ENCODE data around the gene NR1D1. TPM values are rescaled to one million over a fixed set of nuclear protein-coding genes. Genes with fewer than 3 reads are reported as not detected.

NR1D1 gene
- polyA plus RNA-seq, 4 donors: 3.5 to 4.4 (median 4.1) TPM

DNA sequence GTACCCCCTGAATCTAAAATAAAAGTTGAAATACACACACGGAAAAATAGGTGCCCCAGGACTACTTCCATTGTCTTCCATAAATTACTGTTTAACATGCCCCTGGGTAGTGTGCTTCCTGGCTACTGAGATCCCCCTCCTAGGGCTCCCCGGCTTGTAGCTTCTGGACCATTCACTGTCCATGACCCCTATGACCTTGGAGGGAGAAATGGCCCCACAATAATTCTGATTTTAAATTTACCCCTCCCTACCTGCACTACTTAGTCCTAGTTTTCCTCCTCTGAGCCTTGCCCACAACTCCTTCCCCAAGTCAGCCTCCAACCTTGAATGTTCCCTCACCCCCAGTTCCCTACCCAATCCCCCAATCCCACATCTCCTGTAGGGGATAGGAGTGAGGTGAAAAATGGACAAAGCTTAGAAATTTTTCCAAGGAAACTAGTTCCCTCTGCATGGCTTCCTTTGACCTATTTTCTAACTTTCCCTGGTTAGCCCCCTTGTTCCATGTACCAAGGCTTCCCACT lies 11.9 kb upstream of the NR1D1 start:
- DNase-seq (ENCODE audit: low read depth in 4 of 4, low spot score in 3 of 4): no peak

DNA sequence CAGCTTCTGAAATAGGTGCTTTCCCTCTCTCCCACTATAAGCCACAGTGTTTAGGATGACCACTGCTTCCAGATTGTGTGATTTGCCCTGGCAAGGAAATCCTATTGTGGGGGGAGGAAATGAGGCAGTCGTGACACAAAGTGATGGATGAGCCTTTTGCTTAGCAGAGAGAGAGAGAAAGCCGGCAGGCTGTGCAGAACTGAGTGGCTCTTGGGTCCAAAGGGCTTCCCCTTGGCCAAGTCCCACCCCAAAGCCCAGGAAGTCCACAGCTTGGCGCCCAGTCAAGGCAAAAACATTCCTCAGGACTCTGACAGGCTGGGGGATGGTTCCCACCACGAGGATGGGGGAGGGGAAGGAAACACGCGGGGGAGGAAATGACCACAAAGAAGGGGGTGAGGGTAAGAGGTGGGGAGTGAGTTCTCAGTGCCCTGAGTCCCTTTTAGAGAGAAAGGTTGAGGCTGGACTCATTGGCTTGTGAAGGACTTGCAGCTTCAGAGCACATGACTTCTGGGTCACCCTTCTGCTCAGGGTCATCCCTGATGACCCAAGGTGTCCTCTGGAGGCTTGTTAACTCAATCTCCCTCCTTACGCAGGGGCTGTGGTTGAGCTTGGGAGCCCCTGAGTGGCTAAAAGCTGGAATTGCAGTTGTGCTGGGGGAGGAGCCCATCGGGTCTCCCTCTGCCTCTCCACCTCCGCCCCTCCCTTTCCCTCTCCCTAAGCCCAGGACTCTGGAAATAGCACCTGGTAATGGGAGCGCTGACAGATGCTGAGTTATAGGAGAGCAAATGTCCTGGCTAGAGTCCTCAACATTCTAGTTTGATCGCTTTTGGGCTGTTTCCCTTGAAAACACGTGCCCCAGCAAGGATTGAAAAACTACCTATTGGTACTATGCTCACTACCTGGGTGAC lies 11.1 kb upstream of the NR1D1 start:
- peak; percentile 85 to 92 (median 89) for DNase-seq (ENCODE audit: low read depth in 4 of 4, low spot score in 3 of 4)

DNA sequence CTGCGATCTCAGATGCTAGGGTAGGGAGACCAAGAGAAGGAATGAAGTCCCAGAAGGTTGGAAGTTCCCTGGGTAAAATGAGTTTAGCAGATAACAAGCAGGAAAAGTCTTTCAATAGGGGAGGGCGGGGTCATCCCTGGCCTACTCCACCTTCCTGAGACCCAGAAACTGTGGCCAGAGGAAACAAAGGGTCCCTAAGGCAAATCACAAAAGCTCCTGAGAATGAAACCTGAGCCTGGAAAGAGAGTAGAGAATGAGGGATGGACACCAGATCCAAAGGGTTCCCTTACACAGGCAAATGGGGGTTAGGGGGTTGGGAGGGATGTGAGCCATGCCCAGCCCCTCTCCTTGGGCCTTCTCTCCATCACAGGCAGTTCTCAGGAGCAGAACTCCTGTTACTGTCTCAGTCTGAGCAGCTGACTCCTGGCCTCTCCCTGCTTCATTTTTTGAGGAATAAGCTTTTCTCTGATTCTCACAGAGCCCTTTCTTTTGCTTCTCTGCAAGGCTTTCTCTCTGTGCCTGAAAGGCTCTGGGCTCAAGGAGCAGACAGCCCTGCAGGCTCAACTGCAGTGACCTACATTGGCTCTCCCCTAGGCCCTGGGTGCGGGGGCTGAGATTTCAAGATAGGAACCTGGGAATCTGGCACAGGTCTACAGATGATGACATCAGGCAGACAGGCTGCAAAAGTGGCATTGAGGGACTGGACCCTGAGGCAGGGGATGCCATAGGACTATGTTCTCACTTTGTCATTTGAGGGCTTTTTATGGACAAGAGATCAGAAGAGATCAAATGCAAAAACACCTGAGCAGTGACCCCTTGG lies 9.8 kb upstream of the NR1D1 start:
- no peak for DNase-seq (ENCODE audit: low read depth in 4 of 4, low spot score in 3 of 4)

DNA sequence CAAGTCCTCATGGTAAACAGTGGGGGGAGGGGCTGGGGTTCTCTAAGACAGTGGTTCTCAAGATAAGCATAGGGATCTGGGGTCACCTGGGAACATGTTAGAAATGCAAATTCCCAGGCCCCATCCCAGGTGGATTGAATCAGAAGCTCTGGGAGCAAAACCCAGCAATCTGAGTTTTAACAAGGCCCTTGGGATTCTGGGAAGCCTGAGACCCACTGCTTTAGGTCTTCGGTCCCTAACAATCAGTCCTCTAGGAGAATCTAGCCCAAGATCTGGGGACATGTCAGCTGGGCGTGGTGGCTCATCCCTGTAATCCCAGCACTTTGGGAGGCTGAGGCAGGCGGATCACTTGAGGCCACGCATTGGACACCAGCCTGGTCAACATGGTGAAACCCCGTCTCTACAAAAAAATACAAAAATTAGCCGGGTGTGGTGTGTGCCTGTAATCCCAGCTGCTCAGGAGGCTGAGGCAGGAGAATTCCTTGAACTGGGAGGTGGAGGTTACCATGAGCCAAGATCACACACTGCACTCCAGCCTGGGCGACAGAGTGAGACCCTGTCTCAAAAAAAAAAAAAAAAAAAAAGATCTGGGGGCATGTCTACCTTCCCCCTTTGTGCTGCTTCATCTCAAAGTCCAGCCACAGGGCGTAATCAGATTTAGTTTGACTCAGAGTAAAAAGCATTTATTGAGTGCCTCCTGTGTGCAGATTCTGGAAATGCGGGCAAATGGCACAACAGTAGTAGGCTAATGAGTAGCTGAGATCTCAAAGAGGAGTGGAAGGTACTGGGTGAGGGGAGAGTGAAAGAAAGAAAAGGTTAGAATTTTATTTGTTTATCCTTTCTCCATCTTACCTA lies 8.8 kb upstream of the NR1D1 start:
- DNase-seq (ENCODE audit: low read depth in 4 of 4, low spot score in 3 of 4): no peak

DNA sequence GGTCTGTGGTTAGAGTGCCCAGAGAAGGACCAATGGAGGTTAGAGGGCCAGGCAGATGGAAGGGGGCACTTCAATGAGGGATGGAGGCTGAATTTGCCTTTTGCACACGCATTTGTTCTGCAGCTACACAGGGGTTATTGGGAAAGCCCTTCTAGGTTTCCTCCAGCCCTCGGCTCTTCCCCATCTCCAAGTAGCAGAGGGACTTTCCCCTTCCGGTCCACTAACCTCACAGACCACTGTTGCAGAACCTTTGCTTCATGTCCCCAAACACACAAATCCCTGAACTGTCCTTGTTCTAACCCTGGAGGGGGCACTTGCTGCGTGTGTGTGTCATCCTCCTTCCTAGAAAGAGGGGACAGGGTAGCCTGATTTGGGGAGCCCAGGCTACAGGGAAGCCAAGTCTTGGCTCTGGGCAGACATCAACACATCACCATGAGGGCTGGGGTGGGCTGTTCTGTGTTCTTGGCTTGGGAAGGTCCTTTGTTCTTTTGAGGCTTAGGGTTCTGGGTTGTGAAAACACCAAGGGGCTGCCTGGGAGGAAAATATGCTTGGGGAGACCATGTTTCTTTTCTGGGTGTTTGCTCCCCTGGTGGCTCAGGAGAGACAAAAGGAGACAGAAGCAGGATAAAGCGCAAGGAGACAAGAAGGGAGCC lies 7.3 kb upstream of the NR1D1 start:
- no peak for DNase-seq (ENCODE audit: low read depth in 4 of 4, low spot score in 3 of 4)

DNA sequence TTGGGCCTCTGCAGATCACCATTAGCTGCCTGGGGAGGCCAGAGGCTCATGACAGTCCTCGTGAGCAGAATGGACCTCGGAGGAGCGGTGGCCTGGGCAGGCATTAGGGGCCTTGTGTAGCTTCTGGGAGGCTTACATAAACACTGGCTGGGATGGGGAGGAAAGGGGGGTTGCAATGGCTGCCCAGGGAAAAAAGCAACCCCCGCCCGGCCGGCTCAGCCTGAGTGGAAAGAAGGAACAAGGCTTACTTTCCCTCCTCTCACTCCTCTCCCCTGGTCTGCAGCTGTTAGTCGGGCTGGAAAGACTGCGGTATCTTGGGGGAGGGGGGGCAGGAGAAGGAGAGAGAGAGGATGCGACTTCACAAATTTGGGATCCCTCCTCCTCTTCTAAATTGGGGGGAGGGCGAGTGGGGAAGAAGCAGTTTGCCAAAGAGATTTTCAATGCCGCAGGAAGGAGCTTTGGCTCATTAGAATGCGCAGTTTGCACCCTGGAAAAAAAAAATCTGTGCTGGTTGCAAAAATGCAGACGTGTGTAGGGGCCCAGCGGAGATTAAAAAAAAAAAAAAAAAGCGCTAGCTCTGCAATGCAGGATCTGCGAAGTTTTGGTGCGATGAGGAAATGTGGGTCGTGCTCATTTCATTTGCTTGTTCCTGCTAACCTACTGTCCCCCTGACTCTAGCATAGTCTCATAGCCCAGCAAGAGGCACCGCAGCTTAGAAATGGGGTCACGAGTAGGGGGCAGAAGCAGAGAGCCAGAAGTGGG lies 6.6 kb upstream of the NR1D1 start:
- DNase-seq (ENCODE audit: low read depth in 4 of 4, low spot score in 3 of 4): no peak

DNA sequence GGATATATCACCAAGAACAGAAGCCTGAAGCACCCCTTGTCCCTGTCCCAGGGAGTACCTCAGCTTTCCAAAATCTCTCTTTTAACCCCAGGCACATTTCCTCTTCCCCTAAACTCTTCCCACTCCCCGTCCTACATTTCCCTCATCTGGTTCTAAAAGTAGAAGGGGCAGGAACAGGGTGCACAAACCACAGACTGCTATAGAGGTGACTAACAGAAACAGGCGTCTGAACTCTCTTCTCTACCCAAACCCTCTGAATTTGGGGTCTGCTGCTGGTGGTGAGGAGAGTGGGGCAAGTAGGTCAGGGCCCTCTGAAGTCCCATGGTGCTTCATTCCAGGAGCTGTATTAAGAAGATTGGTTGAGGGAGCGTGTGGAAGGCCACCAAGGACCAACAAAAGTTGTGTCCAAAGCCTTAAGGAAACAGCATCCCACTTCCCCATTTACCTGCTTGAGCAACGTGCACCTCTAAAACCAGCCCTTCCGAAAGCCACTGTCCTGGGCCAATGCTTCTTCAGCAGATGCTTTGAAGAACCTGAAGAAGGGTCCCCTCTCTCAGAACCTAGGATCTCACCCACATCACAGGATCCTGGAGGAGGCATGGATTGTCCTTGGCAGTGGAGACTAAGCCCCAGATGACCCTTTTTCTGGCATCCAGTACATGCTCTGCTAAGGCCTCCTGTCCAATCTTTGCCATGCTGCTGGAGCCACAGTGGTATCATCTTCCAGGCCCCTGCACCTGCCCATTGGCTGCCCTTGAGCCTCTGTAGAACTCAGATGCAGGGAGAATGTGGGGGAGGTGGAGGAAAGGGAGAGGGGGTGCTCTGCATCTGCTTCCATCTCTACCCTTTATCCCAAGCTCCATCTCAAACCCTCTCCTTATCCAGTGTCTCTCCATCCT lies 5.7 kb upstream of the NR1D1 start:
- DNase-seq (ENCODE audit: low read depth in 4 of 4, low spot score in 3 of 4): no peak

DNA sequence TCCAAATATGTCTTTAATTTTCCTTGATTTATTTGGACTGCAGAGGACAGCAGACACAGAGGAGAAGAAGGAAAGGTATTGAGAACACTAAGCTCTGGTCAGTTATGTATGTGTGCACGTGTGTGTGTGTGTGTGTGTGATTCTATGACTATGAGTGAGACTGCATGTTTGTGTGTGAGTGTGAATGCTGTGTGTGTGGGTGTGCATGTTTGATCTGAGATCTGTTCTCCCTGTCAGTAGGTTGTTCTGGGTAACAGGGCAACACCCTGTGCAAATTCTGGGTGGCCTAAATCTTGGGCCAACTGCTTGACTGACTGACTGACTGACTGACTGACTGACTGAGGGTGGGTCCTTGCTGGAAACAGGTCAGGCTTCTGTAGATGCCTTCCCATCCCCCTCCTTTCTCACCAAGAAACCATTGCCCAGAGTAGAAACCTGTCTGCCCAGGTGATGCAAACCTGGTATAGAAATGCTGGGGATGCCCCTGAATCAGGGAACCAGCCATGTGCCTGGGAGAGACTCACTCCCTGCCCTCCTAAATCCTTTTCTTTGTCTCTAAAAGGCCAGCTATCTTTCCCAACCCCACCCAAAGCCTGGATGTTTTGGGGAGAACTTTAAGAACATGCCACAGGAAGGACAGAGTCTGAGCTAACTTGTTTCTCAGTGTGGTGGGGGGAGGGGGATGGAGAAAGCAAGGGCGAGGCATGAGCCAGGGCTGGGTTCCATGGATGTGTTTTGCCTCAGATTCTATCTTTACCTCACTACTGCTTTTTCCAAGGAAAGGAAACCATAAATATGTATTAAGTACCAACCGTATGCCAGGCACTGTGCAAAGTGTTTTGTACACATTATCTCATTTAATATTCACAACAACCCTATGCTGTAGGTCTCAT lies 4.5 kb upstream of the NR1D1 start:
- no peak for DNase-seq (ENCODE audit: low read depth in 4 of 4, low spot score in 3 of 4)

DNA sequence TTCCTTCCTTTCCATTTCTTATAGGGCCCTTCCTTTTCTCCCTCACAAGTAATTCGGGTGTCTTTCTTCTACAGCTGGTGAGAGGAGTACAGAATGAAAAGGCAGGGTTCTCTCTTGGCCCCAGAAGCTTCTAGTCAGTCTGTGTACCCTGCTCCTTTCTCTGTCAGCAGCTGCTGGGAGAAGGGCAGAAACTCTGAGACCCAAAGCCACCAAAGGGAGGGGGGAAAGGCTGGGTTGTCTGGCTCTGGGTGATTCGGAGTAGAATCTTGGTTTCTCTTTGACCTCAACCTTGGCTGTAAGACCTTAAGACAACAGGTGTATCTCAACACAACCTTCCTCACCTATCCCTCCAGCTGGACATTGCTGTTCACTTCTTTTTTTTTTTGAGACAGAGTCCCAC lies 3.3 kb upstream of the NR1D1 start:
- DNase-seq (ENCODE audit: low read depth in 4 of 4, low spot score in 3 of 4): no peak

DNA sequence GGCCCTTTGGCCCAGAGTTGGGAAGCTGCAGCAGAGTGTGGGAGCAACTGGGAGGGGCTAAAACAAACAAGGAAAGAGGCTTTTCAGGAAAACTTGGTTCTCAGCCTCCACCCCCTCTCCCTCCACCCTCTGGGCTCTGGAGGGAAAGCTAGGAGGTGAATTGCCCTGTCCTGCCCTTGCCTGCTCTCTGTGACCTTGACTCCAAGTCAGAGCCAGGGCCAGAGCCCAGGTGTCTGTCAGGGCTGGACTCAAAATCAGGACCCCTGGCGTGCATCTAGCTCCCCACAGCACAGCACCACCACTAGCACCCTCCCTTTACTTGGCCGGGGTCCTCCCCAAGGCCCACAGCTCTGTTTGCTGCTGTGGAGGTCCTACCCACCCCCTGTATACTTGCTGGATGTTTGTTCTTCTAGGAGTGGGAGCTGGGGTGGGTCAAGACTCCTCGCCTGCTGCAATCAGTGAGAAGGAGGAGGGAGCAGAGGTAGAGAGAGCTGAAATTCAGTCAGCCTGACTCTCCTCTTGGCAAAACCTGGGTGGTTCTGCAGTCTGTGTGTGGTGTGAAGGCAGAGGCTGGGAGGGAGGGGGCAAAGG lies 2.8 kb upstream of the NR1D1 start:
- DNase-seq (ENCODE audit: low read depth in 4 of 4, low spot score in 3 of 4): no peak

DNA sequence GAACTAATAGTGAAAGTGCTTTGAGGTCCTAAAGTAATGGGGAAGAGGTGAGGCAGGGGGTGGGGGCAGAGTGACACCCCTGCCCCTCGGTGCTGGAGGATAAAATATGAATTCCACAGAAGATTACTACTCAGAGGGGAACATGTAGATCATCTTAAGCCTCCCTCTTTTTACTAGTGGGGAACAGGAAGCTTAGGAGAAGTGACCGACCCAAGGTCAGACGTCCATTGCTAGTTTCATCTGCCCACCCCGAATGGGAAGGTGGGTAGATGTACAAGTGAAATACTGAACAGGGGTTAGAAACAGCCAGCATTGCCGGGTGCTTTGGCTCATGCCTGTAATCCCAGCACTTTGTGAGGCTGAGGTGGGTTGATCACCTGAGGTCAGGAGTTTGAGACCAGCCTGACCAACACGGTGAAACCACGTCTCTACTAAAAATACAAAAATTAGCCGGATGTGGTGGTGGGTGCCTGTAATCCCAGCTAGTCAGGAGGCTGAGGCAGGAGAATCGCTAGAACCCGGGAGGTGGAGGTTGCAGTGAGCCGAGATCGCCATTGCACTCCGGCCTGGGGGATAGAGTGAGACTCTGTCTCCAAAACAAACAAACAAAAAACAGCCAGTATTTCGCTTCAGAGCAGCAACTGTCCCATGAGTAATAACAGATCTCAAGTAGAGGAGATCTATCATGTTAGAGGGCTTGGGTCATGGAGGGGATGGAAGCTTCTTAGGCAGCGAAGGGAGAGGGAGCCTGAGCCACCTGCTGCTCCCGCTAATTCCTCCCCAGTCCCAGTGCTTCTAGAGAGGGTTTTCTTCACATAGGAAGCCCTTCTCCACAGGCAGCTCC lies 1.2 kb upstream of the NR1D1 start:
- no peak for DNase-seq (ENCODE audit: low read depth in 4 of 4, low spot score in 3 of 4)

DNA sequence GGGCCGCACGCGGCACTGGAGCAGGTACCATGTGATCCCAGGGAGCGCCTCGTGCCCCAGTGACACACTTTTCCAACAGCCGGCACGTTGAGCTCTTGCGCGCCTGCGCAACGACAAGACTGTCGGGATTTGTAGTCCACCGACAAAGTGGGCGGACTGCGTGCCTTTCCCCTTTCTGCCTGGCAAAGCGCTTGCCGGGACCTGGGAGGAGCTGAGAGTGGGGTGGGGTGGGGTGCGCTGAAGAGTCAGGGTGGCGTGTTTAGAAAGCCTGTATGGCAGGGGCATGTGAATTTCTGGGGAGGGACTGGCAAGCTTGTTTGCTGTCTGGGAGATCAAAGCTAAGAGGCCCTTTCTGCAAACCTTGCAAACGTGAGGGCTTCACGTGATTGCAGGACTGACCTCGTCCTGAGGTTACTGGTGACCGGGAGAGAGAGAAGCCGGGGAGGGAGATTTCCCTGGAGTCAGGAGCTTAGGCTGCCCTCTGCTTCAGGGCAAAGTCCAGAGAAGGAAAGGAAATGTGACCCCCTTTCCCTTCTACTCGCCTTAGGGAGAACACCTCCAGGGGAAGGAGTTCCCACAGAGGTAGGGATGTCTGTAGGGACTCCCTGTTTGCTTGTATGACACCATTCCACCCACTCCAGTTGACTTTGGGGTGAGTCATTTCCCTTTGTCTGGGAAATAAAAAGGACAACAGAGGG lies 429 bp upstream of the NR1D1 start:
- peak; percentile 81 to 90 (median 88) for DNase-seq (ENCODE audit: low read depth in 4 of 4, low spot score in 3 of 4)

DNA sequence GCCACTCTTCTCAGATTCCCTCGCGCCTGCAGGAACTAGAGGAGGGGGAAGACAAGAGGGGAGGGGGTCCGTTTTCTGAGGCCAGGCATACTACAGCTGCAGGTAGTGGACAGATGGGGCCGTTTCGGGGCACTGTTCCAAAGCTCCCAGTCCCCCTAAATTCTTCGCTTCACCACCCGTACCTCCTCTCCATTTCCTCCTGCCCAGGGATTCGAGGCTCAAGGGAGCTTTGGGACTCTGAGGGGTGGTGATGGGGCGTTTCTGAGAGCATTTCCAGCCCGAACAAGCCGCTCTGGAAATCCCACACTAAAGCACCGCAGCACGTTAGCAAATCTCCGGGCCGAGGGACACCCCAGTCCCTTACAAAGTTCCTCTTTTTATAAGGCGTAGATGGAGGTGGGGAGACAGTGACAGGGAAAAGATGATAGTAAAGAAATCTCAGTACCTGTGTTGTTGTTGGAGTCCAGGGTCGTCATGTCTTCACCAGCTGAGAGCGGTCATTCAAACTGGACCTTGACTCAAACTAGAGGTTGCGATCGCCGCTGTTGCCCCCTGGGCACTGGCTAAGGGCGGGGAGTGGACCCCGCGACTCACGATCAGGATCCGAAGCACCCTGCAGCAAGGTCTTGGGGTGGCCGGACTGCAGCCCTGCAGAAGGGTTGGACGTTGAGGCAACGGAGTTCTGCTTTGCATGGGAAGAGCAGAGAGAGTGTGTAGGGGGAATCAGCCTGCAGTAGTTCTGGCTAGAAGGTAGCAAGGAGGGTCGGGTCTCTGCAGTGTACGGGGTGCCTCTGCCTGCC lies 570 bp downstream of the NR1D1 start:
- no peak for DNase-seq (ENCODE audit: low read depth in 4 of 4, low spot score in 3 of 4)

DNA sequence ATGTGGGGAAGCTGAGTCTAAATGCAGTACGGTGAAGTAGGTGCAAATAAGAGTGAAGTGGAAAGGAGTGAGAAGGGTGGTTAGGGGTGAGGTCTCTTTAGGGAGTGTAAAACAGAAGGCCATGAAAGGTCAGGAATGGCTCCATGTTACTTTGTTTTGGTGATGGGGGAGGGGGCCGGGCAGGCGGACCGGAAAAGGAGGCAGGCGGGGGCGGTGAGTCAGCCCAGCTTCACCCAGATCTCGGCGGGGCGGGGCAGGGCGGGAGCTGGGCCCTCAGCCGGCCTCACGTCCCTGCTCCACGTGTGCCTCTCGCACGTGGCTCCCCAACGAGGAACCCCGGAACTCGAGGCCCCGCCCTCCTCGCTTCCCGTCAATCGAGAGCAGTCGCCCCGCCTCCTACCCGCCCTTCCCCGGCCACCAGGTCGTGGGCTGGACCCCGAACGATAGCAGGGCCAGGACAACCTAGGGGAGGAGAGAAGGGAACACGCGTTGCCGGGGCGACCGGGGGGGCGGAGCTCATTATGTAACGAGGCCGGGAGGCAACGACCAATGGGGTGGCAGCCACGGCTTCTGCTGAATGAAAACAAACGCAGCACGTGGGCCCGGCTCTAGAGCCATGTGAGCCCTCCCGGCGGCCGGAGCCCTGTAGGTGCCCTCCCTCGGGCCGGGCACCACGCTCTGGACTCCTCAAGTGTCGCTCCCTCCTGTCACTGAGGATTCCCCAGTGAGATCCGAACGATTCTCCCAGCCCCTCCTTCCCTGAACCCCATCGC lies 1.4 kb downstream of the NR1D1 start:
- DNase-seq (ENCODE audit: low read depth in 4 of 4, low spot score in 3 of 4): peak in 1 of 4 donors; percentile 75

All from right renal pelvis (tissue), 4 donors.